AG09319 (cell line): ENCODE results near the gene NBAS.
"Not testable (repeated sequence)": the region's sequence is repeated elsewhere in the genome, so short reads cannot be mapped to it uniquely, and the experiment has no call there.

Experiments used
- DNase-seq: peaks from one replicate; pipeline ENCODE4 v3.0.0-alpha.2; 2010; ENCODE audit warnings: low read depth; ENCODE audit errors: extremely low read depth
- CTCF ChIP-seq: IDR thresholded peaks from 2 replicates; pipeline ENCODE4 v1.5.1; 2011; ENCODE audit warnings: low read depth, mild to moderate bottlenecking, inconsistent platforms, low read length, moderate library complexity

The NBAS gene

DNA sequence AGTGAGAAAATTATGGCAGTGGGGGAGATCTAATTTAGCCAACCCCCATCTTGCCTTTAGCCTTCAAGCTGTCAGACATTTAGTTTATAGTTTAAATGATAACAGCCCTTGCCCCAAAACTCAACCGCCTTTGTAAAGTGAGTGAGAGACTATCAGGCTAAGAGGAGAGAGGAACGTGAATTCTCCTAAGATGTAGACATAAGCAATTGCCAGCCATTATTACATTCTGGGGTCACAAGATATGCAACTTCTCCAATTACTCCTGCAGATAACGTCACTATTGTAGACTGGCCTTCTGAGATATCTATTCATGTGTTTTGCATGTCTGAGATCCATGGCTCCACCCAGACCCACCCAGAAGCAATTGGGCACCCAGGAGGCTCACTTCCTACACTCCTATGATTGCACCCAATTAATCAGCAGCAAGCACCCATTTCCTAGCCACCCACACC is 307.3 kb downstream of the NBAS start:
- TF ChIP-seq CTCF: no peak
- no peak for DNase-seq

DNA sequence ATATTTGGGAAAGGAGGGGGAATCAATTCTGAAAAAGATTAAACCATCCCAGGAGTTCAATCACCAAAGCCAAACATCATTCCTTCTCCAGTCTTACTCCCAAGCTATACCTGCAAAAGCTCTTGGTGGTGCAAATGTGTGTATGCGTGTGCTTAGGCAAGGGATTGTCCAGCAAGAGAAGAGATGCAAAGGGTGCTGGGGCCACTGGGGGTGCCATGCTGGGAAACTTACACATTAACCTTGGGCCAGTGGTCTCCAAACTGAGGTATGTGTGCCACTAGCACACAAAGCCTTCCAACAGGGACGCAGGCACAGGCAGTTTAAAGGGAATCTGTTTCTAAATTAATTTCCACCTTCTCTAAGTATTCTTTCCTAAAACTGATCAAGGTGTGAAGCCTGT is 307.9 kb downstream of the NBAS start:
- no peak for TF ChIP-seq CTCF
- DNase-seq: no peak

DNA sequence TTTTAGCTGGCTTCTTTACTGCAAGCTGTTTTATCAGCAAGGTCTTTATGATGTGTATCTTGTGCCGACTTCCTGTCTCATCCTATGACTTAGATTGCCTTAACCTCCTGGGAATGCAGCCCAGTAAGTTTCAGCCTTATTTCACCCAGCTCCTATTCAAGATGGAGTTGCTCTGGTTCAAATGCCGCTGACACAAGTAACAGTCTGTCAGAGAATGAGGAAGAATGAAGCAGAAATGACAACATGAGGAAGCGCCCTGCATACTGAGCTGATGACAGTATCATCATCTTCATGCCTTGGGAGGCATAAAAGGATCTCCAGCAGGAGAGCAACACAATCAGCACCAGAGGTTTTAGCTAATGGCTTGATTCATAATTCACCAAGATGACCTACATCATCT is 309.4 kb downstream of the NBAS start:
- DNase-seq: no peak
- no peak for TF ChIP-seq CTCF

DNA sequence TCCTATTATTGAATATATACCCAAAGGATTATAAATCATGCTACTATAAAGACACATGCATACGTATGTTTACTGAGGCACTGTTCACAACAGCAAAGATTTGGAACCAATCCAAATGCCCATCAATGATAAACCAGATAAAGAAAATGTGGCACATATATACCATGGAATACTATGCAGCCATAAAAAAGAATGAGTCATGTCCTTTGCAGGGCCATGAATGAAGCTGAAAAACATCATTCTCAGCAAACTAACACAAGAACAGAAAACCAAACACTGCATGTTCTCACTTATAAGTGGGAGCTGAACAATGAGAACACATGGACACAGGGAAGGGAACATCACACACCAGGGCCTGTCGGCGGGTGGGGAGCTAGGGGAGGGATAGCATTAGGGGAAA is 310.2 kb downstream of the NBAS start:
- DNase-seq: not testable (repeated sequence)

GRCh38 chr2:15246870-15247269 is 314.3 kb downstream of the NBAS start:
- no peak for TF ChIP-seq CTCF
- DNase-seq: no peak

- TF ChIP-seq CTCF: no peak
- no peak for DNase-seq
These were observed 317.4 kb downstream of the NBAS start for GRCh38 chr2:15243762-15244161.

- no peak for DNase-seq
These were observed 318.1 kb downstream of the NBAS start for GRCh38 chr2:15242936-15243461.

More at GRCh38 chr2:15242936-15243461, 318.1 kb downstream of the NBAS start:
- no peak for TF ChIP-seq CTCF
